ENCODE data around the gene JAG2. TPM values are rescaled to one million over a fixed set of nuclear protein-coding genes. Genes with fewer than 3 reads are reported as not detected.

Gene JAG2
- total and polyA plus RNA-seq, 3 experiments from 2014 or later, result 0.15 to 1.2 (median 0.37) TPM

GRCh38 chr14:105158794-105159193 lies 9.8 kb downstream of the JAG2 start:
- Mint-ChIP-seq H3K4me3 (no peak overlapping the region), H3K27me3 (peaks cover 2 to 3% of the 10 kb centered on the region in 2 donors), H3K27ac (no peak overlapping the region), H3K36me3 (no peaks in the 10 kb centered on the region), H3K4me1 (no peaks in the 10 kb centered on the region), H3K9me3 (no peaks in the 10 kb centered on the region)
- Histone ChIP-seq H3K27me3 (ENCODE audit: insufficient read depth, low read length, poor library complexity, severe bottlenecking) (no peaks in the 10 kb centered on the region), H3K4me1 (ENCODE audit: insufficient read depth, low read length) (no peaks in the 10 kb centered on the region), H3K9me3 (ENCODE audit: low read length) (no peaks in the 10 kb centered on the region), H3K4me3 (ENCODE audit: low read length) (no peak overlapping the region), H3K27ac (ENCODE audit: low read depth, low read length) (no peak overlapping the region), H3K36me3 (ENCODE audit: insufficient read depth, low read length) (no peaks in the 10 kb centered on the region)
- ChIA-PET POLR2A (no interaction called here), CTCF (no interaction called here)
- no peak for DNase-seq

- H3K9me3 Mint-ChIP-seq, result no peaks in the 10 kb centered on the region
- H3K4me3 Mint-ChIP-seq, result no peak overlapping the region
- Histone ChIP-seq H3K27ac (ENCODE audit: low read depth, low read length) (no peak overlapping the region), H3K4me1 (ENCODE audit: insufficient read depth, low read length) (no peaks in the 10 kb centered on the region), H3K27me3 (ENCODE audit: insufficient read depth, low read length, poor library complexity, severe bottlenecking) (no peaks in the 10 kb centered on the region), H3K36me3 (ENCODE audit: insufficient read depth, low read length) (no peaks in the 10 kb centered on the region), H3K4me3 (ENCODE audit: low read length) (no peak overlapping the region), H3K9me3 (ENCODE audit: low read length) (no peaks in the 10 kb centered on the region)
- no peak for DNase-seq
- peaks cover 2 to 3% of the 10 kb centered on the region in 2 donors for H3K27me3 Mint-ChIP-seq
- H3K27ac Mint-ChIP-seq, result no peak overlapping the region
- H3K36me3 Mint-ChIP-seq, result no peaks in the 10 kb centered on the region
- ChIA-PET CTCF (no interaction called here), POLR2A (no interaction called here)
- H3K4me1 Mint-ChIP-seq, result no peaks in the 10 kb centered on the region
Observed at GRCh38 chr14:105157872-105158271, 10.7 kb downstream of the JAG2 start.

- H3K9me3 ChIP-seq (ENCODE audit: low read length), result no peaks in the 10 kb centered on the region
- H3K36me3 Mint-ChIP-seq, result no peaks in the 10 kb centered on the region
- H3K4me1 ChIP-seq (ENCODE audit: insufficient read depth, low read length), result no peaks in the 10 kb centered on the region
- H3K9me3 Mint-ChIP-seq, result no peaks in the 10 kb centered on the region
- no peak overlapping the region for H3K27ac ChIP-seq (ENCODE audit: low read depth, low read length)
- DNase-seq, result no peak
- H3K27me3 Mint-ChIP-seq, result peaks cover 2 to 3% of the 10 kb centered on the region in 2 donors
- no peak overlapping the region for H3K4me3 Mint-ChIP-seq
- H3K4me1 Mint-ChIP-seq, result no peaks in the 10 kb centered on the region
- POLR2A ChIA-PET, result no interaction called here
- H3K4me3 ChIP-seq (ENCODE audit: low read length), result no peak overlapping the region
- no peaks in the 10 kb centered on the region for H3K36me3 ChIP-seq (ENCODE audit: insufficient read depth, low read length)
- H3K27me3 ChIP-seq (ENCODE audit: insufficient read depth, low read length, poor library complexity, severe bottlenecking), result no peaks in the 10 kb centered on the region
- H3K27ac Mint-ChIP-seq, result no peak overlapping the region
- CTCF ChIA-PET, result no interaction called here
Observed at GRCh38 chr14:105156414-105157375, 11.9 kb downstream of the JAG2 start.

- Mint-ChIP-seq H3K4me3 (no peak overlapping the region), H3K9me3 (no peaks in the 10 kb centered on the region), H3K36me3 (no peaks in the 10 kb centered on the region), H3K27ac (no peak overlapping the region), H3K27me3 (peaks cover 2 to 3% of the 10 kb centered on the region in 2 donors), H3K4me1 (no peaks in the 10 kb centered on the region)
- H3K4me1 ChIP-seq (ENCODE audit: insufficient read depth, low read length), result no peaks in the 10 kb centered on the region
- ChIA-PET CTCF (no interaction called here), POLR2A (no interaction called here)
- no peaks in the 10 kb centered on the region for H3K9me3 ChIP-seq (ENCODE audit: low read length)
- no peaks in the 10 kb centered on the region for H3K27me3 ChIP-seq (ENCODE audit: insufficient read depth, low read length, poor library complexity, severe bottlenecking)
- no peak overlapping the region for H3K4me3 ChIP-seq (ENCODE audit: low read length)
- no peaks in the 10 kb centered on the region for H3K36me3 ChIP-seq (ENCODE audit: insufficient read depth, low read length)
- no peak for DNase-seq
- no peak overlapping the region for H3K27ac ChIP-seq (ENCODE audit: low read depth, low read length)
Observed at GRCh38 chr14:105155681-105156413, 12.7 kb downstream of the JAG2 start.

GRCh38 chr14:105155071-105155651 lies 13.4 kb downstream of the JAG2 start:
- Mint-ChIP-seq H3K27me3 (peaks cover 2 to 3% of the 10 kb centered on the region in 2 donors), H3K4me3 (no peak overlapping the region), H3K27ac (no peak overlapping the region), H3K36me3 (no peaks in the 10 kb centered on the region), H3K9me3 (no peaks in the 10 kb centered on the region), H3K4me1 (no peaks in the 10 kb centered on the region)
- no peak overlapping the region for H3K27ac ChIP-seq (ENCODE audit: low read depth, low read length)
- ChIA-PET CTCF (no interaction called here), POLR2A (no interaction called here)
- H3K9me3 ChIP-seq (ENCODE audit: low read length), result no peaks in the 10 kb centered on the region
- no peak for DNase-seq
- H3K27me3 ChIP-seq (ENCODE audit: insufficient read depth, low read length, poor library complexity, severe bottlenecking), result no peaks in the 10 kb centered on the region
- no peaks in the 10 kb centered on the region for H3K36me3 ChIP-seq (ENCODE audit: insufficient read depth, low read length)
- H3K4me3 ChIP-seq (ENCODE audit: low read length), result no peak overlapping the region
- no peaks in the 10 kb centered on the region for H3K4me1 ChIP-seq (ENCODE audit: insufficient read depth, low read length)

GRCh38 chr14:105154476-105154871 lies 14.1 kb downstream of the JAG2 start:
- Mint-ChIP-seq H3K36me3 (no peaks in the 10 kb centered on the region), H3K9me3 (no peaks in the 10 kb centered on the region), H3K27ac (no peak overlapping the region), H3K4me3 (no peak overlapping the region), H3K4me1 (no peaks in the 10 kb centered on the region), H3K27me3 (peaks cover 2 to 3% of the 10 kb centered on the region in 2 donors)
- no peak overlapping the region for H3K27ac ChIP-seq (ENCODE audit: low read depth, low read length)
- DNase-seq, result peak in 1 of 5 donors; percentile 26
- no peak overlapping the region for H3K4me3 ChIP-seq (ENCODE audit: low read length)
- CTCF ChIA-PET, result no interaction called here
- H3K27me3 ChIP-seq (ENCODE audit: insufficient read depth, low read length, poor library complexity, severe bottlenecking), result no peaks in the 10 kb centered on the region
- H3K9me3 ChIP-seq (ENCODE audit: low read length), result no peaks in the 10 kb centered on the region
- no peaks in the 10 kb centered on the region for H3K4me1 ChIP-seq (ENCODE audit: insufficient read depth, low read length)
- no peaks in the 10 kb centered on the region for H3K36me3 ChIP-seq (ENCODE audit: insufficient read depth, low read length)
- POLR2A ChIA-PET, result no interaction called here

- Mint-ChIP-seq H3K4me1 (no peaks in the 10 kb centered on the region), H3K27ac (no peak overlapping the region), H3K4me3 (no peak overlapping the region), H3K9me3 (no peaks in the 10 kb centered on the region), H3K36me3 (no peaks in the 10 kb centered on the region), H3K27me3 (peaks cover 2 to 3% of the 10 kb centered on the region in 2 donors)
- POLR2A ChIA-PET, result no interaction called here
- H3K27ac ChIP-seq (ENCODE audit: low read depth, low read length), result no peak overlapping the region
- no peaks in the 10 kb centered on the region for H3K36me3 ChIP-seq (ENCODE audit: insufficient read depth, low read length)
- DNase-seq, result peak in 1 of 5 donors; percentile 42
- CTCF ChIA-PET, result no interaction called here
- no peaks in the 10 kb centered on the region for H3K9me3 ChIP-seq (ENCODE audit: low read length)
- H3K27me3 ChIP-seq (ENCODE audit: insufficient read depth, low read length, poor library complexity, severe bottlenecking), result no peaks in the 10 kb centered on the region
- no peak overlapping the region for H3K4me3 ChIP-seq (ENCODE audit: low read length)
- no peaks in the 10 kb centered on the region for H3K4me1 ChIP-seq (ENCODE audit: insufficient read depth, low read length)
Observed at GRCh38 chr14:105153739-105154475, 14.7 kb downstream of the JAG2 start.
